GM23338 (cell line): Measurements from ENCODE around the gene APPBP2.

Source experiments
- CTCF ChIP-seq, 2 experiments: fragments of 200-600 bp in 1 of 2; sonication (generic) in 1 of 2; conservative IDR thresholded peaks; 2 replicates each; pipeline versions ENCODE4 v1.5.1 to v1.6.1; 2016 to 2017; ENCODE audit warnings: antibody characterized with exemption in 2 of 2, low read depth in 2 of 2, mild to moderate bottlenecking in 2 of 2, moderate library complexity in 1 of 2
- EZH2 ChIP-seq: fragments of 200-600 bp; sonication (generic); IDR thresholded peaks from one replicate; pipeline ENCODE4 v1.8.0; 2017; ENCODE audit warnings: antibody characterized with exemption, mild to moderate bottlenecking, low read depth; ENCODE audit not compliant: unreplicated experiment
- NANOG ChIP-seq: IDR thresholded peaks from 2 replicates; pipeline ENCODE4 v1.6.1; 2016; ENCODE audit warnings: antibody characterized with exemption, borderline replicate concordance
- REST ChIP-seq: IDR thresholded peaks from one replicate; pipeline ENCODE4 v1.6.1; 2018; ENCODE audit warnings: antibody characterized with exemption; ENCODE audit not compliant: unreplicated experiment

GRCh38 chr17:60548990-60549389, 22.9 kb upstream of the APPBP2 start:
- TF ChIP-seq CTCF (conservative IDR thresholded peaks at IDR 0.05; ENCODE audit: low read depth in 2 of 2) = no peak
- no peak for TF ChIP-seq REST
- TF ChIP-seq EZH2 = no peak
- TF ChIP-seq NANOG = no peak
